Measurements from ENCODE around the gene PRKACA.

Gene PRKACA

DNA sequence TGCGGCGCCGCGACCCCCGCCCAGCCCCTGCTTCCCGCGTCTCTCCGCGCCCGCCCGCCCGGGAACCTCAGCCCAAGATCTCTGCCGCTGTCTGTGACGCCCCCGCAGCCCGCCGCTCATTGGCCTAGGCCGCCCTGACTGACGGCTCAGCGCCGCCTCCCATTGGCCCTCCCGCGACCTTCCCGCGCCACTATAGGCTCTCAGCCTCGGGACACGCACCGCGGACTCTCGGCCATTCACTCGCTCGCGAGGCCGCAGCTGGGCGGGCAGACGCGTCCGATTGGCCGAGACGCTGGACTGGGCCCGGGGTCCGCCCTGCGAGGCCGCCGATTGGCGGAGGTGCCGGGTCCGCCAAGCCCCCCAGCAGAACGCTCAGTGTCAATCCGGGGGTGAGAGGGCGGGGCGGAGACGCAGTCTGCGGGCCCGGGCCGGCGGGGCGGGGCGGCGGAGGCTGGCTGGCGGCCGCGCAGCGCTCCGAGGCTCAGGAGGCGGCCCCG, at the start of gene PRKACA:
PRKACA (minus strand) TSS at position 95 of the 497 bp plus-strand sequence. CDS start 215 bp downstream, outside the sequence.
- DNase-seq = peak; percentile 97

GRCh38 chr19:14166999-14167575, 49.5 kb upstream of the PRKACA start:
- no peak for DNase-seq

DNA sequence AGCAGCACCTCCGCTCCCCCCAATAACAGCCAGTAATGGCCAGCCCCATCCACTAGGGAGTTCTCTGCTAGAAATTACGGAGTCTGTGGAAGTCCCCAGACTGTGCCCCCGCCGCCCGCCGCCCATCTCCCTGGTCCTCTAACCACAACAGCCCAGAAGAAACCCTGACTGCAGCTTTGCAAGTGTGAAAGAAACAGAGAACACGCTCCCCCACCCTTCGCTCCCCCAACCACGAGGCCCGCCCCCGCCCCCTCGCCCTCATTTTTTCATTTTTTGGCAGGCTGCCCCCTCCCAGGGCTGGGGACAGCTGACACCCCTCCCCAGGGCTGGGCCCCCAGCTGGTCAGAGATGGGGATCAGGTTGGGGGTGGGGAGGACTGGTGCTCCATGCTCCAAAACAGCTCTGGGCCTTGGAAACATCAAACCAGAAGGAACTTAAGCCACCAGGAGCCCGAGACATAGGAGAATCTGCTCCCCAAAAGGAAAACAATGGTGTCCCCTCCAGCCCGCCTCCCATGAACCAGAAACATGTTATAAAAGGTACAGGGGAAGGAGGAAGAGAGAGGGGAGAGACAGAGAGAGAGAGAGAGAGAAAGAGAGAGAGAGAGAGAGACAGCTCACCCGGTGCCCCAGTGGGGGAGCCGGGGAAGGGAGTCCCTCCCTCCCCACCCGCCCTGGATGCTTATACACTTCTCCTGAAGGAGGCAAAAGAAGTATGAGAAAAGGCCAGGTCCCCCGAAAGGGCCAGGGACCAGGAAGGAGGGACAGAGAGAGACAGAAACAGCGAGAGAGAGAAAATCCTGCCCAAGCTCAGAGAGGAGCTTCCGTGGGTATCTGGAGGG, 48.6 kb upstream of the PRKACA start:
- DNase-seq = no peak

DNA sequence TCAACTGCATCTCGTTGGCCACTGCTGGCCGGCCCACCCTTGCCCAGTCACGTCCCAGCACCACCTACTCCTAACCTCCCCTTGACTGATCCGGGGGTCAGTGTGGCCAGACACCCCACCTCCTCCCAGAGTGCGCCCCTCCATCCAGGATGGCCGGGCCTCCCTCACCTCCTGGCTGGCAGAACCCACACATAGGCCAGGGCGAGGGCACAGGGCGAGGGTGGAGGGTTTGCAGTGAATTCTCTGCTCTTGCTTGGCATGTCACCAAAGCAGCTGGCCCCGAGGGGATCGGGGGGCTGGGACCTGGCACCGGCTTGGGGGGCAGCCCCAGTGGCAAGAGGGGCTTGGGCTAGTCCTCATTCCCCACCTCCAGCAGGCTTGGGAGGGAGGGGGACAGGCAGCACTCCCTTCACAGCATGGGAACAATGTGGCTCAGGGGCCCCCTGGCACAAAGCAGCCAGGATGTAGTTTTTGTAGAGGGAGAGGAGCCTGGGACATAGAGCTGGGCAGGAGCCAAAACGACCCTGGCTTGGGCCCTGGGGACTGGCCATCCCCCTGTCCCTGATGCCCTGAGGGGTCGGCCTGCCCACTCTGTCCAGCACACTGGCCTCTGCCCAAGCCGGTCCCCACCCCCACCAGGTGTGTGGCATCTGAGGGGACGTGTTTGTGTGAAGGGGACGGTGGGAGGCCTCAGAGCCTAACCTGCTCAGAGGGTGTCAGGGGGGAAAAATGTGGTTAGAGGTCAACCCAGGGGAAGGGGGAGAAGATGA, 47.3 kb upstream of the PRKACA start:
- DNase-seq = no peak

DNA sequence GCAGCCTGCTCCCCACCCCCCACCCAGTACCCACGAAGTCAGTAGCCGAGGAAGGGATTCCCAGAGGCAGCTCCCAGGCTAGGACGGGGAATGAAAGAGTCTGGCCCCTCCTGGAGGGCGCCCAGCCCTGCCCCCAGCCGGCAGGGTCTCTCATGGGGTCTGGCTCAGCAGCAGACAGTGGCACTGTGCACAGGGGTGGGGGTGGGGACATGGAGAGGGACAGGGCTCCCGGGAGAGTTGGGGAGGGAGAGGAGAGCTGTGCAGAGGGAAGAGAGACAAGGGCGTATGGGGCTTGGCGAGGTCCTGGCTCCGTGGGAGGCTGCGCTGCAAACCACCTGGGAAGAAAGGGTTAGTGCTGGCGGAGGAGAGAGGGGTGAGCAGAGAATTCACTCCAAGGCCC, 46.5 kb upstream of the PRKACA start:
- no peak for DNase-seq

DNA sequence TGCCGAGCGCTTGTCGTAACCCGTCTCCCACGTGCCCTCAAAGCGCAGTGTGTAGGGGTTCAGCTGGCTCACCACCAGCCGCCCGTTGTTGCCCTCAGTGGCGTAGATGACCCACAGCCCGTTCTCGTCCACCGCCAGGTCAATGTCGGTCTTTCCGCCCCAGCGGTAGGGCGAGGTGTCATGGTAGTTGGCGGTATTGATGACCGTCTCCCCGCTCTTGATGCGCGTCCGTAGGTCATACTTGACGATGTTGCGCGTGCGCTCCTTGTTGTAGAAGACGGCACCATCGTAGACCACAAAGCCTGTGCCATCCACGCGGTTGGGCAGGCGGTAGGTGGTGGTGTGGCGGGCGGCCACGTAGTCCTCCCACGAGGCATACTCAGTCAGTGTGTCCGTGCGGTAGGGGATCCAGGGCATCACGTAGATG, 45.3 kb upstream of the PRKACA start:
- DNase-seq = no peak

- DNase-seq = no peak
Observed at GRCh38 chr19:14161305-14161704, 43.7 kb upstream of the PRKACA start.

DNA sequence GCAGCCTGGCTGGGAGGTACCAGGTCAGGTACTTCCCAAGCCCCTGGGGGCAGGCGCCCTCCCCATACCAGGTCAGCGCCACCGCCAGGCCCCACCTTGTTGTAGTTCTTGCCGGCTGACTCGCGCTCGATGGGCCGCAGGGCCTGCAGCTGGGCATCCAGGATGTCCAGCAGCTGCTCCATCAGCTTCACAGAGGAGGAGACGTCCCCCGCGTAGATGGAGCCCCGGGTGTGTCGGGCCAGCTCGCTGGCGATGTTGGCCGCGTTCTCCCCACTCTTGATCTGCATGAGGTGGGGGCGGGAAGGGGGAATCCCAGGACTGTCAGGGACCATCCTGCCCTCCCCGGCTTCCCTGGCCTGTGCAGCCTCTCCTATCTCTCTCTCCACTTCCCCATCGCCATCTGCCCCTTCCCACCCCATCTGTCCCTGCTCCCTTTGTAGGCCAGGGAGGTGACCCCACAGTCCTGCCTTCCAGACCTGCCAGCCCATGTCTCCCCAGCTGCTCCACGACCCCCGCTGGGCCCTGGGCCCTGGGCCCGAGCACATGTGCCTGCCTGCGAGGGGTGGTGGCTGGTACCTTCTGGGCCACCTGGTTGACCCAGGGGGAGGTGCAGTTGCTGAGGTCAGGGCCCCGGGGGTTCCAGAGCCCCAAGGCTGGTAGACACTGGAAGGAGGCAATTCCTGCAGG, 42.6 kb upstream of the PRKACA start:
- no peak for DNase-seq

DNA sequence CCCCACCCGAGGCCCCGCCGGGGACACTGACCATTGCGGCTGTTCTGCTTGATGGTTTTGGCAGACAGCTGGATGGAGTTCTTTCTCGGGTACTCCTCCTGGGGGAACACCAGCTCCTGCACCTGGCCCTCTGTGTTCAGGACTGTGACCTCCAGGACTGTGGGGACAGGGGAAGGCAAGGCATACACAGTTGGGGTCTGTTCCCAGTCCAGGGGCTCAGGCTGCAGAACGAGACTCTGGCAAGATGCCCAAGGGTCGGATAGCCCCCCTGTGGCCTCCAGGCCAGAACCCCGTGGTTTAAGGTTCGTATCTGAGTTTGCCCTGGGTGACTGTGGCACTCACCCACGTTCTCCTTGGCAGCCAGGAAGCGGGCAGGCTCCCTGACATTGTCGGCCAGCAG, 41.5 kb upstream of the PRKACA start:
- DNase-seq = no peak

DNA sequence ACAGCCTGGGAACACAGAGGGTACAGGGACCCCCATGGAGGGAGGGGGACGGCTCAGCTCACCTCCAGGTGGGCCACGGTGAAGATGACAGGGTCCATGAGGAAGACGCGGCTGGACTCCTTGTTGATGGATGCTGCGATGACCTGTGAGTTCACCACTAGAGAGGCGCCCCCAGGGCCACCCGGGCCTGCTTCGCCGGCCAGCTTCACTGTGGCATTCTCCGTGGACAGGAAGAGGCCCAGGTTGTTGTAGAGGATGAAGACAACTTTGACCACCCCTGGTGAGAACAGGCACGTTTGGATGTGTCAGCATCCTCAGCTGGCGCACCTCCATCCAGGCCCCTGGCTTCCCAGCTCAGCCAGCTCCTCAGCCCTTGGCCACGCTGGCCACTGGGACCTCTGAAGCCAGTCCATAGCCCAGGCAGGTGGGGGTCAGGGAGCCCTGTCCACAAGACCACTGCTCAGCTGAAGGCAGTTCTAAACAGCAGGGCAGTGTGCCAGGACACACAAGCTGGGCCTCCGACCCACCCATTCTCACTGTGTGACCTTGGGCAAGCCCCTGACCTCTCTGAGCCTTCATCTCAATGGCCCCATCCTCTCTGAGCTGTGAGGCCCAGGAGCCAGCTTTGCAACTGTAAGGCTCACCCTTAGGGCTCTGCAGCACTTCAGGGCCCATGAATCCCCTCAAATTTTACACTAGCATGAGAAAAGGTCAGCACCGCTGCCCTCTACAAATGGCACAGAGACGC, 40.9 kb upstream of the PRKACA start:
- no peak for DNase-seq

GRCh38 chr19:14156971-14157717, 39.6 kb upstream of the PRKACA start:
- DNase-seq = no peak

- DNase-seq = no peak
Observed at GRCh38 chr19:14156122-14156521, 38.6 kb upstream of the PRKACA start.

- DNase-seq = no peak
Observed at GRCh38 chr19:14155371-14155770, 37.8 kb upstream of the PRKACA start.

DNA sequence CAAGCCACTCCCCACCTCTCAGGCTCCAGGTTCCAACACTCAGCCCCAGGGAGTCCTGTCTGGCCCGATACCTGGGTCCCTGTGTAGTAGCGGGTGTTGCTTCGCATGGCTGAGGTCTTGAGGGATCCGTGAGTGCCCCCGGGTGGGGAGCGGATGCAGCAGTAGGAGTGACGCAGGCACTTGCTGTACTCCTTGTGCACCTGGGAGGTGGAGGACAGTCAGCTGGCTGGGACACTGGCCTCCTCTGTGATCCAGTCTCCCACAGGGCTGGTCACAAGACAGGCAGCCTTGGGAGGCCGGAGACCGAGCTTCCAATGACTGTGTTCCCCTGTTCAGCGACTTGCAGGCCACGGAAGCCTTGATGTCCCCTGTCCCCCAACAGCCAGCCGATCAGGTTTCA, 35.2 kb upstream of the PRKACA start:
- no peak for DNase-seq

DNA sequence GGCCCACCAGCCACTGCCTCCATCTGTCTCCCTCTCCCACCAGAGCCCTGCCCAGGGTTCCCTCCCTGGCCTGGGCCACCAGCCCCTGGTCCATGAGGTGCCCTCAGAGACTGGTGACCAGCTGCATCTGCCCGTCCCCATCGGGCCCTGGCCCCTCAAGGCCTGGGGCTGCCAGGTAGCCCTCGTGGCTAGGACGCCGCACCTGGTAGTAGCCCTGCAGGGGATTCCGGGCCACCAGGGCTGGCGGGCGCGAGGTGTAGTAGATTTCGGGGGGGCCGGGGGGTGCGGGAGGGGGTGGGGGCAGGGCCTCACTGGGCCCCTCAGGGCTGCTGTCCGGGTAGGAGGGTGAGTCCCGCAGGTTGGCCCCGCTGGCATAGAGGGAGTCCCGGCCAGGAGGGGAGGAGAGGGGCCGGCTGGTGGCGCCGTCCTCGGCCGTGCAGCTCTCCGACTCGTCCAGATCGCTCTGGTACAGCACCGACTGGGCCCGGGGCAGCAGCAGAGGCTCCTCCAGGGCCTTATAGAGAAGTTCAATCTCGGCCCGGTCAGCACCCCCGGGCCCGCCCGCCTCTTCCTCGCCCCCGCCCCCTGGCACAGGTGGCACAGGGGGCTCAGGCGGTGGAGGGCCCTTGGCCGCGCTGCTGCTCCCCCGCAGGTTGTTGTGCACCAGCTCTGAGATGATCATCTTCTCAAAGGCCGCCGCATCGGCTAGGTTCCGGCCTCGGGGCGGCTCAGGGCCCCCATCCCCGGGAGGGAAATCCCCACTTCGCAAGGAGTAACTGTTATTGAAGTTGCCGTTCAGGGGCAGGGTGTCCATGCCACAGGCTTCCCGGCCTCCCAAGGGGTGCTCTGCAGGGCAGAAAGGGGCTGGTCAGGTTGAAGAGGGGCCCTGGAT, 33.5 kb upstream of the PRKACA start:
- no peak for DNase-seq

DNA sequence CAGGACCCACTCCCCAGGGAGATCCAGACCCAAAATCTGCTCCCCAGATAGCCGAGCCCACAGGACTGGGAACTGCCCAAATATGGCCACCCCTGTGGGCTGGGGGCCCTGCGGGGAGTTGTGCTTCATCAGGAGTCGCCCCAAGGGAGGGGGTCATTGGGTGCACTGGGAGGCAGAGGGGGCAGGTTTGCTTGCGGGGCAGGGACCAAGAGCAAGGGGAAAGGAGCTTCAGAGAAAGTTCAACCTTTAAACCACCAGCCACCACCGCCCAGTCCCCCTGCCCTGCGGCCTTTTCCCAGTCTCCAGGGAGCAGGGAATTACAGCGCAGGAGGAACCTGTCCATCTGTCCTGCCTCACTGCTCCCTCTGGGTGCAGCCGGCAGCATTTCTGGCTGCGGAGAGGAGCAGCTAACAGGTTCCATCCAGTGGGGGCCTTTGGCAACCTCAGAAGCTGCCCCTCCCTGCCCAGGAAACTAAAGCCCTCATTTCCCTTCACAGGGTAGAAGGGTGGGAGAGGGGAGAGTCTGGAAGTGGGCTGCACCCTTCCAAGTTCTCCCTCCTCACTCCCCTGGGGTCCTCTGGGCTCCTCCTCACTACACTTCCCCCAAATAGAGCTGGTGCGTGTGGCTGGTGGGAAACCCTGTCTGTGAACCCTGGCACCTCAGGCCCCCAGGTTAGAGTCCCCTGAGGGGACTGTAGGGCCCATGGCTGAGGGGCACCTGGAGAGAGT, 32.6 kb upstream of the PRKACA start:
- DNase-seq = no peak

DNA sequence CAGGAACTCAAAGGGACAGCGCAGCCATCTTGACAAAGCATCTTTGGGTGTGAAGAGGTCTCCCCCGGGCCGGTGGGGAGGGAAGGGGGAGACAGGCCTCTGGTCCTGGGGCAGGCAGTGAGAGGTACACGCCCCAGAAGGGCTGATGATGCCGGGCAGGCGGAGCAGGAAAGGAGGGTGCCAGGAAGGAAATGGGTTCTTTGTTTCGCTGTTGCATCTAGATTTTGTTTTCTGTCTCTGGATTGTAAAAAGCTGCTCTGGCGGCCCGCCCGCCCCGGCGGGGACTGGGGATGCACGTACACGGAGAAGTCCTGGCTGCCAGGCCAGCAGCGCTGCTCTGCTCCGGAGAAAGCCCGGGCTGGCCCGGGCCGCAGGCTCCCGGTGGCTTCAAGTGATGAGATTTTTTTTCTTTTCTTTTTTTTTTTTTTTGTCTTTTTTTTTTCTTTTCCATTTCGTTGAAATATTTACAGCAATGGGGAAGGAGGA, 32.0 kb upstream of the PRKACA start:
- peak; percentile 57 for DNase-seq

DNA sequence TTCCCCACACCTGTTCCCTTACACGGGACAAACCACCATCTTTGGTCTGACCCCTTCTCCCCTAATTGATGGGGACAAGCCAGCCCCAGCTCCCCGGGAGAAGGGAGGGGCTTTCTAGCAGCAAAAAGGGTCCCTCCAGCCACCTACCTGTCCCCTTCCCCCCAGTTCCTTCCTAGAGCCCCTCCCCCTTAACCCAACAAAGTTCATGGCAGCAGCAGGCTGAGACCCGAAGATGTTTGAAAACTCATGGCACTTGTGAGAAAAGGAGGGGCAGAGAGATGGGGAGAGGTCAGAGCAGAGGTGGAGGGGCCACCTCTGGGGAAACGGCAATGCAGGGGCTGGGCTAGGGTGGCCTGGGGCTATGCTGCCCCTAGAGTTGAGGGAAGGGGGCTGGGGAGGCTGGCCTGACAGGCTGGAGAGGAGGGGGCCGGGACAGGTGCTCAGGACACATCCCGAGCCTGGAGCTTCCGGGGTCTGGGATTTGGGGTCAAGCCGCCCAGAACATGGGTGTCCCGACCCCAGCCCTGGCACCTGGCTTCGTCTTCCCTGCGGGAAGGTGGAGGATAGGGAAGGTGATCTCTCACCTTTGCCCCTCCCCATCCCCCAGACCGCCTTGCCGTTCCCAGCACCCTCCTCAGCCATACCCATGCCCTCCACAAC, 31.3 kb upstream of the PRKACA start:
- no peak for DNase-seq

Data from activated CD4-positive, alpha-beta T cell treated with anti-CD3 and anti-CD28 coated beads, Interleukin-2, amount 50 U/mL, for 1 hour (primary cell).